Heart left ventricle (tissue), 13 donors: ENCODE measurements around the gene VWA2.

Source experiments
- POLR2A ChIP-seq, 2 donors: fragments of 450-650 bp; IDR thresholded peaks; one replicate each; pipeline ENCODE4 v1.6.1; 2017; ENCODE audit warnings: antibody characterized with exemption in 2 of 2, mild to moderate bottlenecking in 2 of 2, moderate library complexity in 2 of 2
- TF ChIP-seq, protein P1 (sequence below), 12 donors: fragments of 200-600 bp; sonication (generic) in 4 of 12; IDR thresholded peaks; one replicate each; pipeline versions ENCODE4 v1.5.0 to v1.8.0; 2018 to 2022; ENCODE audit warnings: antibody characterized with exemption in 12 of 12, mild to moderate bottlenecking in 5 of 12
- donor health status: ischemic (EF 13 %, LVEDD 7.1; RV severe dilation, severe dysfunction).
- donor health status: DM: no; HTN: yes; CAD: no.
- donor health status: DM: no; HTN: no; CAD: no.
- donor health status: ischemic (EF 25% LVEDD 6.9; RV normal size, moderate dysfunction).
- donor health status: ischemic (EF 25% LVEDD 5.7; RV mildly dilated, moderate dysfunction).
- donor health status: ischemic (EF 35%, LVEDD 5.7; RV mildly dilated, moderate dysfunction).
- donor health status: nonischemic (EF 11% LVEDD 7.7; RV severe dilation, severe dysfunction).
- donor health status: DM: yes; HTN: yes; CAD: no.
- donor health status: PGD.
- donor health status: ischemic (EF 29% LVEDD 5.4; RV normal size, mild dysfunction).
- donor health status: nonischemic (EF 23%, LVEDD 6.1; RV moderate dilation, normal function).

DNA sequence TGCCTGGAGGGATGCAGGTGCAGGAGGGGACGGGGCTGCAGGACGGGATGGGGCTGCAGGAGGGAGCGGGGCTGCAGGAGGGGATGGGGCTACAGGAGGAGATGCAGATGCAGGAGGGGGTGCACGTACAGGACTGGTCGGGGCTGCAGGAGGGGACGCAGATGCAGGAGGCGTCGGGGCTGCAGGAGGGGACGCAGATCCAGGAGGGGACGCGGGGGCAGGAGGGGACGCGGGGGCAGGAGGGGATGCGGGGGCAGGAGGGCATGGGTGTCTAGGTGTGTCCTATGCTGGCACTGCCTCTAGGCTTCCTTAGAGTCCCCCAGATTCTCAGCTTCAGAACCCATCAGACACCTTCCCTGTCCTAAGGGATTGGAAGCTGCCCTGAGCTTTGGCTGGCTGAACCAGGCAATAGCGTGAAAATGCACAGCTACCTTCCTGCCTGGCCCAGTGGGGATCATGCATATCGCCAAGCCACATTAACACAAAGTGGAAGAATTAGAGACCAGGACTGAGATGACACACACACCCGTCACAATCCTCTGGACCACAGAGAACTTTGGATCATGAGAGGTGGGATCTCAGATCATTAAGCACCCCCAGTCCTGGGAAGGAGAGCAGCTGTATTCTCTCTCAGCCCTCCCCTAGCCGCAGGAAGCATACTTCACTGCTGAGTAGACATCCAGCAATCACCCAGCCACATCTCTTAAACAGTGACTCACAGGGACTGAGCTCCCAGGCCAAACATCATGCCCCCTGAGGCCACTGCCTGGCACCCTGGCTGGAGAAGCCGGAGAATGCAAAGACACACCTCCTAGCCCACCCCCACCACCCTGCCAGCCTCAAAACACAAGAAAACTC is 67.3 kb downstream of the VWA2 start:
- TF ChIP-seq, protein P1, sequence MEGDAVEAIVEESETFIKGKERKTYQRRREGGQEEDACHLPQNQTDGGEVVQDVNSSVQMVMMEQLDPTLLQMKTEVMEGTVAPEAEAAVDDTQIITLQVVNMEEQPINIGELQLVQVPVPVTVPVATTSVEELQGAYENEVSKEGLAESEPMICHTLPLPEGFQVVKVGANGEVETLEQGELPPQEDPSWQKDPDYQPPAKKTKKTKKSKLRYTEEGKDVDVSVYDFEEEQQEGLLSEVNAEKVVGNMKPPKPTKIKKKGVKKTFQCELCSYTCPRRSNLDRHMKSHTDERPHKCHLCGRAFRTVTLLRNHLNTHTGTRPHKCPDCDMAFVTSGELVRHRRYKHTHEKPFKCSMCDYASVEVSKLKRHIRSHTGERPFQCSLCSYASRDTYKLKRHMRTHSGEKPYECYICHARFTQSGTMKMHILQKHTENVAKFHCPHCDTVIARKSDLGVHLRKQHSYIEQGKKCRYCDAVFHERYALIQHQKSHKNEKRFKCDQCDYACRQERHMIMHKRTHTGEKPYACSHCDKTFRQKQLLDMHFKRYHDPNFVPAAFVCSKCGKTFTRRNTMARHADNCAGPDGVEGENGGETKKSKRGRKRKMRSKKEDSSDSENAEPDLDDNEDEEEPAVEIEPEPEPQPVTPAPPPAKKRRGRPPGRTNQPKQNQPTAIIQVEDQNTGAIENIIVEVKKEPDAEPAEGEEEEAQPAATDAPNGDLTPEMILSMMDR (IDR thresholded peaks at IDR 0.05) = no peak
- TF ChIP-seq POLR2A (IDR thresholded peaks at IDR 0.05) = no peak
